22Rv1 (cell line): ENCODE data around the gene PLXNA2.

ENCODE experiments used
- ZFX ChIP-seq: fragments of 450-650 bp; IDR thresholded peaks from 2 replicates; pipeline ENCODE4 v1.6.1; 2017; ENCODE audit warnings: antibody characterized with exemption, borderline replicate concordance
- TF ChIP-seq, protein P1 (sequence below): fragments of 450-650 bp; IDR thresholded peaks from 2 replicates; pipeline ENCODE4 v1.5.1; 2017; ENCODE audit warnings: mild to moderate bottlenecking

DNA sequence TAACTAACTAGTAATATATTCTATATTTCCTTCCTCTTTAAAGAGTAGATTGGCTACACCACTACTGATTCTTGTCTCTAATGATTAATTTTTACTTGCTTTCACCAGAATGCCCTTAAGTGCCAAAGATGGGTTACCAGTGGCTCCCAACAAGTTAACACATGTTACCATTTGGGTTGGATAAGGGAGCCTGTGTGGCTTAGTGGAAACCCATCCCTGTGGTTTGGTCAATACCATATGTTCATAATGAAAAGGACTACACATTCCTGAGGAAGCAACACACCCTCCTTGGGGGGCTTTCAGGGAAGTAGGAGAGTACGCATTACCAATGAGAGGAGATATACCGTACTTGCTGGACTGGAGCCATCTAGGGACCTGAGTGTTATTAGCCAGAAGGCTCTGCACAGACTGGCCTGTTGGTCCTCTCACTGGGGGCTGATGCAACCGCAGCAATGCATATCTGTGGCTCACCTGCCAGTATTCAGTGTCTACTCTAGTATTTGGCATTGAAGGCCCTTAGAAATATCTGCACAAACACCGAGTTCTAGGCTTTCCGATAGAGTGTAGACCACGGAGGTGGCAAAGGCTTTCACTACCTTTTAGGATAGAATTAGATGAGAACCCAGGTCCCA lies 29.3 kb upstream of the PLXNA2 start:
- TF ChIP-seq, protein P1, sequence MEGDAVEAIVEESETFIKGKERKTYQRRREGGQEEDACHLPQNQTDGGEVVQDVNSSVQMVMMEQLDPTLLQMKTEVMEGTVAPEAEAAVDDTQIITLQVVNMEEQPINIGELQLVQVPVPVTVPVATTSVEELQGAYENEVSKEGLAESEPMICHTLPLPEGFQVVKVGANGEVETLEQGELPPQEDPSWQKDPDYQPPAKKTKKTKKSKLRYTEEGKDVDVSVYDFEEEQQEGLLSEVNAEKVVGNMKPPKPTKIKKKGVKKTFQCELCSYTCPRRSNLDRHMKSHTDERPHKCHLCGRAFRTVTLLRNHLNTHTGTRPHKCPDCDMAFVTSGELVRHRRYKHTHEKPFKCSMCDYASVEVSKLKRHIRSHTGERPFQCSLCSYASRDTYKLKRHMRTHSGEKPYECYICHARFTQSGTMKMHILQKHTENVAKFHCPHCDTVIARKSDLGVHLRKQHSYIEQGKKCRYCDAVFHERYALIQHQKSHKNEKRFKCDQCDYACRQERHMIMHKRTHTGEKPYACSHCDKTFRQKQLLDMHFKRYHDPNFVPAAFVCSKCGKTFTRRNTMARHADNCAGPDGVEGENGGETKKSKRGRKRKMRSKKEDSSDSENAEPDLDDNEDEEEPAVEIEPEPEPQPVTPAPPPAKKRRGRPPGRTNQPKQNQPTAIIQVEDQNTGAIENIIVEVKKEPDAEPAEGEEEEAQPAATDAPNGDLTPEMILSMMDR: no peak
- no peak for TF ChIP-seq ZFX
